Measurements from ENCODE around the gene UROC1. TPM values are rescaled to one million over a fixed set of nuclear protein-coding genes. Genes with fewer than 3 reads are reported as not detected.

Gene UROC1
- total RNA-seq, 1 experiment from 2014 or later: not detected

DNA sequence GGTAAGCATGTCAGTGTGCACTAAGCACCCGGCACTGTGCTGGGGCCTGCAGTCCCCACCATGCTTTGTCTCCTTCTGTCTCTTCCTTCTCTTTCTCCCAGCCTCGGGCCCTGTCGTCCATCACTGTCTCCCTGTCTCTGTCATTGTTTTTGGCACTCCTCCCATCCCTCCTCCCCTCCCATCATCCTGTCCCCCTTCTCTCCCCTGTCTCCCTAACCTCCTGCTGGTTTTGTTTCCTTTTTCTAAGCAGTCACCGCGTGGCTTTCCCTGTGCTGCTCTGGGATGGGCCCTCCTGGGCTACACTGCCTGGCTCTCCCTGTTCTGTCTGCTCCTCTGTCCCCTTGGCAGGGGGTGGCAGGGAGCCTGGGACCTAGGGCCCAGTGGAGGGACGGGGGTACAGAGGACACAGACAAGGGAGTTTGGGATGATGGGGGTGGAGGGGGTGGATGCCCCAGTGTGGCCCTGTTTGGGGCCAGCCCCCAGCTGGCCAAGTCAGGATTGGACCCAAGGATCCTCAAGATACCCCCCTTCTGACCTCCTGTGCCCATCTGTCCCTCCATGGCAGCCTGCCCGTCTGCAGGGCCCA is 12.1 kb upstream of the UROC1 start:
- peaks cover 24% of the 10 kb centered on the region for H3K27me3 Mint-ChIP-seq (ENCODE audit: low read depth)

More for the DNA sequence above, 12.1 kb upstream of the UROC1 start:
- no peaks in the 10 kb centered on the region for H3K9me3 ChIP-seq (ENCODE audit: control insufficient read depth, low read depth, low read length)
- H3K27ac ChIP-seq (ENCODE audit: insufficient read length, low read depth, low read length): no peak overlapping the region
- WGBS (ENCODE audit: extremely low coverage, insufficient read length, low lambda C conversion rate): no CpG with 5 or more reads among the region's 7 CpGs
- H2BK5ac ChIP-seq (ENCODE audit: insufficient read length, low read length): no peak overlapping the region
- no peak overlapping the region for H3K18ac ChIP-seq (ENCODE audit: insufficient read length, low read depth, low read length)
- no peak overlapping the region for H4K8ac ChIP-seq (replicated peaks; ENCODE audit: insufficient read length, low read depth, low read length)
- H3T11ph ChIP-seq (ENCODE audit: low read length): no peak overlapping the region
- Mint-ChIP-seq H3K4me3 (no peak overlapping the region), H3K4me1 (peaks cover 3 to 12% of the 10 kb centered on the region in 2 experiments; a peak in 3 of 4 replicates), H3K27ac (no peak overlapping the region; a peak in 1 of 7 replicates), H3K9me3 (no peaks in the 10 kb centered on the region), H3K36me3 (ENCODE audit: insufficient read depth in 1 of 3, low read depth in 3 of 3) (no peaks in the 10 kb centered on the region; a peak in 1 of 7 replicates)
- no peak overlapping the region for H3K4ac ChIP-seq (ENCODE audit: low read depth, low read length)
- no peak overlapping the region for H2AFZ ChIP-seq (ENCODE audit: low read length)
- no peak overlapping the region for H2BK15ac ChIP-seq (ENCODE audit: low read depth, low read length)
- H2BK12ac ChIP-seq (ENCODE audit: insufficient read length, low read depth, low read length): no peak overlapping the region
- H2BK120ac ChIP-seq (ENCODE audit: low read depth, low read length, poor library complexity, severe bottlenecking): no peak overlapping the region
- H3K23me2 ChIP-seq (ENCODE audit: insufficient read length, low read depth, low read length, poor library complexity, severe bottlenecking): no peaks in the 10 kb centered on the region
- no peak overlapping the region for H2AK5ac ChIP-seq (ENCODE audit: insufficient read length, low read length)
- H4K91ac ChIP-seq (ENCODE audit: insufficient read length, low read depth, low read length): no peak overlapping the region
- no peaks in the 10 kb centered on the region for H4K20me1 ChIP-seq (ENCODE audit: control insufficient read depth, insufficient read depth, insufficient read length)
- no peak for DNase-seq
- no peaks in the 10 kb centered on the region for H3K79me2 ChIP-seq (ENCODE audit: insufficient read depth, low read length)
- no peak overlapping the region for H3K56ac ChIP-seq (ENCODE audit: insufficient read length, low read depth, low read length)
- H2BK20ac ChIP-seq (ENCODE audit: low read depth, low read length, poor library complexity, severe bottlenecking): no peak overlapping the region
- no peaks in the 10 kb centered on the region for H3K79me1 ChIP-seq (ENCODE audit: insufficient read depth, low read depth, low read length, poor library complexity, severe bottlenecking)
- H4K5ac ChIP-seq (ENCODE audit: insufficient read length, low read depth, low read length): no peak overlapping the region
- H3K27me3 ChIP-seq (ENCODE audit: insufficient read depth, low read length): no peaks in the 10 kb centered on the region
- TF ChIP-seq, protein P1, sequence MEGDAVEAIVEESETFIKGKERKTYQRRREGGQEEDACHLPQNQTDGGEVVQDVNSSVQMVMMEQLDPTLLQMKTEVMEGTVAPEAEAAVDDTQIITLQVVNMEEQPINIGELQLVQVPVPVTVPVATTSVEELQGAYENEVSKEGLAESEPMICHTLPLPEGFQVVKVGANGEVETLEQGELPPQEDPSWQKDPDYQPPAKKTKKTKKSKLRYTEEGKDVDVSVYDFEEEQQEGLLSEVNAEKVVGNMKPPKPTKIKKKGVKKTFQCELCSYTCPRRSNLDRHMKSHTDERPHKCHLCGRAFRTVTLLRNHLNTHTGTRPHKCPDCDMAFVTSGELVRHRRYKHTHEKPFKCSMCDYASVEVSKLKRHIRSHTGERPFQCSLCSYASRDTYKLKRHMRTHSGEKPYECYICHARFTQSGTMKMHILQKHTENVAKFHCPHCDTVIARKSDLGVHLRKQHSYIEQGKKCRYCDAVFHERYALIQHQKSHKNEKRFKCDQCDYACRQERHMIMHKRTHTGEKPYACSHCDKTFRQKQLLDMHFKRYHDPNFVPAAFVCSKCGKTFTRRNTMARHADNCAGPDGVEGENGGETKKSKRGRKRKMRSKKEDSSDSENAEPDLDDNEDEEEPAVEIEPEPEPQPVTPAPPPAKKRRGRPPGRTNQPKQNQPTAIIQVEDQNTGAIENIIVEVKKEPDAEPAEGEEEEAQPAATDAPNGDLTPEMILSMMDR (conservative IDR thresholded peaks at IDR 0.05): no peak
- no peak overlapping the region for H3K9ac ChIP-seq (ENCODE audit: extremely low read depth, insufficient read length, low read length)
- H3K4me2 ChIP-seq (ENCODE audit: insufficient read depth, insufficient read length, low read length): no peak overlapping the region
- H3K23ac ChIP-seq (ENCODE audit: insufficient read length, low read depth, low read length): no peak overlapping the region
- H3K14ac ChIP-seq (ENCODE audit: insufficient read depth, low read length): no peak overlapping the region
- H3K4me1 ChIP-seq (ENCODE audit: insufficient read depth, low read length): no peaks in the 10 kb centered on the region
